Measurements from ENCODE around the gene MED13L. TPM values are rescaled to one million over a fixed set of nuclear protein-coding genes. Genes with fewer than 3 reads are reported as not detected.
"Not testable (repeated sequence)": the region's sequence is repeated elsewhere in the genome, so short reads cannot be mapped to it uniquely, and the experiment has no call there.

Gene MED13L
- total RNA-seq, 2 donors from 2014 or later: 55.0 to 64.1 TPM

- Histone ChIP-seq H3K9me3 (no peaks in the 10 kb centered on the region), H3K36me3 (no peaks in the 10 kb centered on the region), H3K4me3 (no peak overlapping the region), H3K27ac (no peak overlapping the region), H3K27me3 (no peaks in the 10 kb centered on the region), H3K4me1 (peaks cover 0 to 52% of the 10 kb centered on the region in 2 donors)
- DNase-seq (ENCODE audit: low spot score): no peak
- TF ChIP-seq CTCF (IDR thresholded peaks at IDR 0.05): no peak
Observed at GRCh38 chr12:116133636-116134214, 143.8 kb downstream of the MED13L start.

- TF ChIP-seq CTCF (IDR thresholded peaks at IDR 0.05): no peak
- no peak overlapping the region for H3K4me3 ChIP-seq
- H3K36me3 ChIP-seq: no peaks in the 10 kb centered on the region
- no peaks in the 10 kb centered on the region for H3K9me3 ChIP-seq
- no peak for DNase-seq (ENCODE audit: low spot score)
- H3K27ac ChIP-seq: no peak overlapping the region
- peaks cover 0 to 55% of the 10 kb centered on the region in 2 donors for H3K4me1 ChIP-seq
- no peaks in the 10 kb centered on the region for H3K27me3 ChIP-seq
Observed at GRCh38 chr12:116133149-116133548, 144.3 kb downstream of the MED13L start.

GRCh38 chr12:116131987-116132386 lies 145.5 kb downstream of the MED13L start:
- H3K27me3 ChIP-seq; H3K4me3 ChIP-seq; H3K36me3 ChIP-seq; DNase-seq (ENCODE audit: low spot score); H3K9me3 ChIP-seq; H3K27ac ChIP-seq: not testable (repeated sequence)
- peaks cover 0 to 62% of the 10 kb centered on the region in 2 donors for H3K4me1 ChIP-seq

GRCh38 chr12:116131176-116131575 lies 146.3 kb downstream of the MED13L start:
- no peak for TF ChIP-seq CTCF (IDR thresholded peaks at IDR 0.05)
- H3K36me3 ChIP-seq: no peaks in the 10 kb centered on the region
- peaks cover 0 to 70% of the 10 kb centered on the region in 2 donors for H3K4me1 ChIP-seq
- no peak for DNase-seq (ENCODE audit: low spot score)
- H3K27me3 ChIP-seq: no peaks in the 10 kb centered on the region
- no peak overlapping the region for H3K27ac ChIP-seq
- no peaks in the 10 kb centered on the region for H3K9me3 ChIP-seq
- H3K4me3 ChIP-seq: no peak overlapping the region

GRCh38 chr12:116130431-116130830 lies 147.1 kb downstream of the MED13L start:
- H3K4me3 ChIP-seq: no peak overlapping the region
- H3K9me3 ChIP-seq: no peaks in the 10 kb centered on the region
- H3K27me3 ChIP-seq: no peaks in the 10 kb centered on the region
- no peaks in the 10 kb centered on the region for H3K36me3 ChIP-seq
- H3K4me1 ChIP-seq: peaks cover 0 to 68% of the 10 kb centered on the region in 2 donors
- TF ChIP-seq CTCF (IDR thresholded peaks at IDR 0.05): no peak
- H3K27ac ChIP-seq: no peak overlapping the region
- DNase-seq (ENCODE audit: low spot score): no peak

GRCh38 chr12:116128779-116129178 lies 148.7 kb downstream of the MED13L start:
- no peaks in the 10 kb centered on the region for H3K36me3 ChIP-seq
- H3K27me3 ChIP-seq: no peaks in the 10 kb centered on the region
- no peak for TF ChIP-seq CTCF (IDR thresholded peaks at IDR 0.05)
- DNase-seq (ENCODE audit: low spot score): no peak
- H3K4me3 ChIP-seq: no peak overlapping the region
- H3K4me1 ChIP-seq: peaks cover 0 to 66% of the 10 kb centered on the region in 2 donors
- no peak overlapping the region for H3K27ac ChIP-seq
- no peaks in the 10 kb centered on the region for H3K9me3 ChIP-seq

All from right atrium auricular region (tissue), 2 donors.